Spinal cord (tissue), 10 donors: ENCODE data around the gene OR13C8. TPM values are rescaled to one million over a fixed set of nuclear protein-coding genes. Genes with fewer than 3 reads are reported as not detected.
"Not testable (repeated sequence)": the region's sequence is repeated elsewhere in the genome, so short reads cannot be mapped to it uniquely, and the experiment has no call there.

ENCODE experiments used
- DNase-seq, 6 donors: peaks; one replicate each; pipeline versions ENCODE4 v3.0.0 to v3.0.0-alpha.2; 2013 to 2015; ENCODE audit warnings: low spot score in 6 of 6, low read depth in 4 of 6
- H3K27ac ChIP-seq: one replicate; pipeline ENCODE4 v1.5.1; 2013; ENCODE audit warnings: low read depth, low read length, control low read depth
- H3K27me3 ChIP-seq: one replicate; pipeline ENCODE4 v1.6.1; 2013; ENCODE audit warnings: low read length; ENCODE audit not compliant: control insufficient read depth, insufficient read depth
- H3K36me3 ChIP-seq: one replicate; pipeline ENCODE4 v1.6.1; 2013; ENCODE audit warnings: low read length; ENCODE audit not compliant: control insufficient read depth, insufficient read depth
- H3K4me1 ChIP-seq: one replicate; pipeline ENCODE4 v1.6.1; 2013; ENCODE audit warnings: low read length; ENCODE audit not compliant: control insufficient read depth, insufficient read depth
- H3K4me3 ChIP-seq: one replicate; pipeline ENCODE4 v1.5.1; 2013; ENCODE audit warnings: low read depth, low read length, control low read depth
- H3K9me3 ChIP-seq: one replicate; pipeline ENCODE4 v1.6.1; 2013; ENCODE audit warnings: low read length; ENCODE audit not compliant: control insufficient read depth, insufficient read depth
- WGBS: methylation state at CpG from one replicate; pipeline ENCODE4 v1.1.5; 2013; ENCODE audit warnings: missing lambda C conversion rate; ENCODE audit not compliant: insufficient coverage; 5-methylcytosine and 5-hydroxymethylcytosine counted together
- long read RNA-seq, 4 donors: transcript quantifications; one replicate each; lab custom pipeline, GENCODE V29; 2026
- polyA plus RNA-seq, 2 donors: library from polyadenylated mRNA; unstranded; fragments of 120-200 nt; gene quantifications; one replicate each; pipeline ENCODE4 v1.2.1, GENCODE V29; 2013; ENCODE audit not compliant: insufficient read length in 2 of 2
- total RNA-seq, 2 donors: library from RNA; depleted of rRNA in 1 of 2; stranded (reverse); fragments of 120-200 nt in 1 of 2; fragments of >200 nt in 1 of 2; gene quantifications; one replicate each; pipeline versions ENCODE4 v1.2.3 to v1.2.4, GENCODE V29; 2013 to 2014
- donor health status: healthy.

Gene OR13C8
- not detected for total RNA-seq
- not detected for polyA plus RNA-seq
- long read RNA-seq, donor 1 = 0 reads
- long read RNA-seq, donor 2 = 0 reads
- long read RNA-seq, donor 3 = 0 reads
- long read RNA-seq, donor 4 = 0 reads

GRCh38 chr9:104568868-104569267 lies at the start of gene OR13C8:
OR13C8 (plus strand) TSS chr9:104569168; CDS start chr9:104569168, 0 bp downstream.
- H3K4me3 ChIP-seq = no peak within 1 kb of the TSS
- no peaks in the 10 kb centered on the region for H3K4me1 ChIP-seq
- DNase-seq = no peak
- H3K36me3 ChIP-seq = no peaks in the 10 kb centered on the region
- no peaks in the 10 kb centered on the region for H3K9me3 ChIP-seq
- no peaks in the 10 kb centered on the region for H3K27me3 ChIP-seq
- WGBS = 92% methylated on average over 2 of the region's 4 CpGs
- no peak within 1 kb of the TSS for H3K27ac ChIP-seq

GRCh38 chr9:104520241-104520640 lies 48.7 kb upstream of the OR13C8 start:
- not testable (repeated sequence) for H3K4me3 ChIP-seq, H3K27me3 ChIP-seq, DNase-seq, H3K27ac ChIP-seq, H3K36me3 ChIP-seq, H3K4me1 ChIP-seq, H3K9me3 ChIP-seq
- 92% methylated on average over 6 of the region's 10 CpGs for WGBS

GRCh38 chr9:104527109-104527508 lies 41.9 kb upstream of the OR13C8 start, which contains the start of gene OR13C4:
OR13C4 (minus strand) TSS chr9:104527209; CDS start chr9:104527209, 0 bp downstream.
- H3K27ac ChIP-seq = no peak within 1 kb of the TSS
- H3K4me1 ChIP-seq = no peaks in the 10 kb centered on the region
- DNase-seq = no peak
- no peaks in the 10 kb centered on the region for H3K9me3 ChIP-seq
- H3K27me3 ChIP-seq = no peaks in the 10 kb centered on the region
- no peaks in the 10 kb centered on the region for H3K36me3 ChIP-seq
- H3K4me3 ChIP-seq = no peak within 1 kb of the TSS

- Histone ChIP-seq H3K4me1 (no peaks in the 10 kb centered on the region), H3K4me3 (no peak within 1 kb of the TSS), H3K27ac (no peak within 1 kb of the TSS), H3K9me3 (no peaks in the 10 kb centered on the region), H3K36me3 (no peaks in the 10 kb centered on the region), H3K27me3 (no peaks in the 10 kb centered on the region)
- DNase-seq = no peak
- 100% methylated on average over 4 of the region's 5 CpGs for WGBS
These were observed 32.2 kb upstream of the OR13C8 start, which contains the start of gene OR13C3 for GRCh38 chr9:104536756-104537155. OR13C3 (minus strand) TSS chr9:104536856; CDS start chr9:104536723, 133 bp downstream.

- Histone ChIP-seq H3K4me1 (no peaks in the 10 kb centered on the region), H3K27ac (no peak overlapping the region), H3K4me3 (no peak overlapping the region), H3K36me3 (no peaks in the 10 kb centered on the region), H3K27me3 (no peaks in the 10 kb centered on the region), H3K9me3 (no peaks in the 10 kb centered on the region)
- no peak for DNase-seq
- WGBS = 69% methylated on average over 1 of the region's 1 CpG
These were observed 29.7 kb upstream of the OR13C8 start for GRCh38 chr9:104539275-104539674.

GRCh38 chr9:104544644-104545043 lies 24.3 kb upstream of the OR13C8 start:
- no peak for DNase-seq
- H3K27me3 ChIP-seq = no peaks in the 10 kb centered on the region
- no peak overlapping the region for H3K27ac ChIP-seq
- WGBS = 100% methylated on average over 1 of the region's 4 CpGs
- no peaks in the 10 kb centered on the region for H3K9me3 ChIP-seq
- no peaks in the 10 kb centered on the region for H3K36me3 ChIP-seq
- no peak overlapping the region for H3K4me3 ChIP-seq
- no peaks in the 10 kb centered on the region for H3K4me1 ChIP-seq

- H3K4me1 ChIP-seq = no peaks in the 10 kb centered on the region
- no peak overlapping the region for H3K4me3 ChIP-seq
- no CpG with 5 or more reads among the region's 1 CpG for WGBS
- DNase-seq = no peak
- no peaks in the 10 kb centered on the region for H3K36me3 ChIP-seq
- no peaks in the 10 kb centered on the region for H3K27me3 ChIP-seq
- H3K27ac ChIP-seq = no peak overlapping the region
- no peaks in the 10 kb centered on the region for H3K9me3 ChIP-seq
These were observed 15.7 kb upstream of the OR13C8 start for GRCh38 chr9:104553261-104553660.

- Histone ChIP-seq H3K27ac (no peak overlapping the region), H3K4me1 (no peaks in the 10 kb centered on the region), H3K36me3 (no peaks in the 10 kb centered on the region), H3K4me3 (no peak overlapping the region), H3K9me3 (peaks cover 1% of the 10 kb centered on the region), H3K27me3 (no peaks in the 10 kb centered on the region)
- WGBS = no CpG with 5 or more reads among the region's 1 CpG
- no peak for DNase-seq
These were observed 13.4 kb upstream of the OR13C8 start for GRCh38 chr9:104555521-104555920.

GRCh38 chr9:104556830-104557634 lies 11.9 kb upstream of the OR13C8 start:
- no peaks in the 10 kb centered on the region for H3K36me3 ChIP-seq
- H3K27ac ChIP-seq = no peak overlapping the region
- WGBS = 95% methylated on average over 5 of the region's 8 CpGs
- no peak for DNase-seq
- H3K9me3 ChIP-seq = peaks cover 1% of the 10 kb centered on the region
- H3K4me3 ChIP-seq = no peak overlapping the region
- H3K4me1 ChIP-seq = no peaks in the 10 kb centered on the region
- H3K27me3 ChIP-seq = no peaks in the 10 kb centered on the region

GRCh38 chr9:104564358-104564757 lies 4.6 kb upstream of the OR13C8 start:
- Histone ChIP-seq H3K4me1 (no peaks in the 10 kb centered on the region), H3K36me3 (no peaks in the 10 kb centered on the region), H3K4me3 (no peak overlapping the region), H3K27me3 (no peaks in the 10 kb centered on the region), H3K27ac (no peak overlapping the region), H3K9me3 (peaks cover under 1% of the 10 kb centered on the region)
- WGBS = no CpG with 5 or more reads among the region's 1 CpG
- no peak for DNase-seq
